ENCODE data around the gene ADRA1B. TPM values are rescaled to one million over a fixed set of nuclear protein-coding genes. Genes with fewer than 3 reads are reported as not detected.

The ADRA1B gene
- total and polyA plus RNA-seq, 10 of the 15 experiments (the other 5 are each of a cell fraction or from before 2014, with no cell fraction given) = 0.04 TPM; not detected in 9

DNA sequence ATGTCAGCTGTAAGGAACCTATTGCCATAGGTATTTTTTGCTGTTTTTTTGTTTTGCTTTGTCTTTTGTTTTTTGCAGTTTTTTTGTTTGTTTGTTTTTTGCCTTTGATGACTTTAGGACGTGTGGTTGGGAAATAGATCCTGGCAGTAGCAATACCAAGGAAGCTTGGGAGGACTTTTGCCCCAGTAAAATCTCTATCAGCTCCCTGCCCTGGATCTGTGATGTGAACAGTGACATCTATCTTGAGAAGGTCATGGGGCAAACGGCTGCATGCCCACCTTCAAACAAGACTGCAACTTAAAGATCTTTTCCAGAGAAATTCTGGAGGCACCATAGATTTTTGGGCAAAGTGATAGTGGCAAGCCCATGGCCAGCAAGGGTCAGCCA lies 5.4 kb upstream of the ADRA1B start:
- H4K20me1 ChIP-seq (ENCODE audit: control insufficient read depth, insufficient read depth) = no peaks in the 10 kb centered on the region
- no peaks in the 10 kb centered on the region for H3K9me3 ChIP-seq (replicated peaks; ENCODE audit: control insufficient read depth, insufficient read depth, low read length)
- no peak overlapping the region for H3K27ac ChIP-seq (ENCODE audit: control insufficient read depth, insufficient read depth)
- no peak overlapping the region for H3K4me3 ChIP-seq
- BruUV-seq (replicated peaks) = no TSS peak
- no peaks in the 10 kb centered on the region for H3K4me1 ChIP-seq (ENCODE audit: control insufficient read depth, insufficient read depth, low read length)
- ChIA-PET CTCF (no interaction called here), RAD21 (ENCODE audit: unreplicated experiment) (no interaction called here), POLR2A (no interaction called here), SMC1A (ENCODE audit: uncharacterized antibody, unreplicated experiment) (interaction anchor here (1.1 kb wide), 1 partner anchor 389 kb away, joined by 3 read pairs; no protein-coding TSS in a partner anchor)
- ATAC-seq (no peak), DNase-seq (ENCODE audit: low read depth, low spot score) (no peak), FAIRE-seq (no peak)
- TF ChIP-seq POLR2AphosphoS2 (IDR thresholded peaks at IDR 0.05; ENCODE audit: low read depth, low read length) (no peak), STAT3 (IDR thresholded peaks at IDR 0.05; ENCODE audit: low read depth, low read length) (no peak), SRF (IDR thresholded peaks at IDR 0.05; ENCODE audit: low read depth in 2 of 2, low read length in 2 of 2) (no peak)
- H3K9ac ChIP-seq (ENCODE audit: control insufficient read depth, insufficient read depth, low read length) = no peak overlapping the region
- intact Hi-C loops (cut with micrococcal nuclease; ENCODE audit: unreplicated experiment) = loop anchor here (10.0 kb wide), 1 partner anchor 576 kb away; the partner anchor contains the start of gene IL12B
- H3K4me2 ChIP-seq (ENCODE audit: control insufficient read depth, insufficient read depth) = no peak overlapping the region
- H2AFZ ChIP-seq (ENCODE audit: control insufficient read depth, low read depth, low read length) = no peak overlapping the region
- in situ Hi-C loops (cut with MboI) = loop anchor here (10.0 kb wide), 1 partner anchor 466 kb away; no protein-coding TSS in a partner anchor
- WGBS (ENCODE audit: insufficient coverage, insufficient replicate concordance, low lambda C conversion rate, missing lambda C conversion rate) = 0% methylated on average over 2 of the region's 2 CpGs
- H3K27me3 ChIP-seq (replicated peaks in 1 of 2; ENCODE audit: control insufficient read depth in 2 of 2, insufficient read depth in 2 of 2, low read length in 1 of 2) = peaks cover 1 to 8% of the 10 kb centered on the region in 2 experiments
- no peaks in the 10 kb centered on the region for H3K36me3 ChIP-seq (ENCODE audit: control insufficient read depth in 2 of 2, insufficient read depth in 2 of 2, low read length in 1 of 2)
- H3K79me2 ChIP-seq (ENCODE audit: control insufficient read depth, insufficient read depth, low read length) = no peaks in the 10 kb centered on the region

GRCh38 chr5:159911349-159911748 lies 4.9 kb upstream of the ADRA1B start:
- POLR2A ChIA-PET = no interaction called here
- WGBS (ENCODE audit: insufficient coverage, insufficient replicate concordance, low lambda C conversion rate, missing lambda C conversion rate) = 74% methylated on average over 4 of the region's 4 CpGs
- no peak overlapping the region for H3K27ac ChIP-seq (ENCODE audit: control insufficient read depth, insufficient read depth)
- TF ChIP-seq PKNOX1 (IDR thresholded peaks at IDR 0.05) = no peak
- no peak for TF ChIP-seq FOXM1 (IDR thresholded peaks at IDR 0.05; ENCODE audit: low read depth, low read length)
- no peak for TF ChIP-seq JUND (IDR thresholded peaks at IDR 0.05; ENCODE audit: low read depth, low read length)
- no peak for TF ChIP-seq GATAD2B (conservative IDR thresholded peaks at IDR 0.05; ENCODE audit: low read depth)
- TF ChIP-seq KDM1A (IDR thresholded peaks at IDR 0.05; ENCODE audit: borderline replicate concordance) = no peak
- TF ChIP-seq EP300 (IDR thresholded peaks at IDR 0.05; ENCODE audit: borderline replicate concordance in 1 of 2, control insufficient read depth in 1 of 2, low read depth in 2 of 2, low read length in 2 of 2) = no peak
- TF ChIP-seq ZNF622 (IDR thresholded peaks at IDR 0.05) = no peak
- no peak for TF ChIP-seq SMAD5 (IDR thresholded peaks at IDR 0.05; ENCODE audit: low read depth)
- TF ChIP-seq, protein P1, sequence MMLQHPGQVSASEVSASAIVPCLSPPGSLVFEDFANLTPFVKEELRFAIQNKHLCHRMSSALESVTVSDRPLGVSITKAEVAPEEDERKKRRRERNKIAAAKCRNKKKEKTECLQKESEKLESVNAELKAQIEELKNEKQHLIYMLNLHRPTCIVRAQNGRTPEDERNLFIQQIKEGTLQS (IDR thresholded peaks at IDR 0.05; ENCODE audit: borderline replicate concordance, extremely low read depth, low read depth, low read length) = no peak
- no peak for TF ChIP-seq CEBPB (IDR thresholded peaks at IDR 0.05; ENCODE audit: borderline replicate concordance in 1 of 2, low read depth in 2 of 2, low read length in 2 of 2)
- TF ChIP-seq BRCA1 (IDR thresholded peaks at IDR 0.05; ENCODE audit: low read depth, low read length) = no peak
- no peak for TF ChIP-seq ZZZ3 (IDR thresholded peaks at IDR 0.05; ENCODE audit: control insufficient read depth, insufficient read length, low read depth)
- no peak for TF ChIP-seq SUPT20H (IDR thresholded peaks at IDR 0.05; ENCODE audit: borderline replicate concordance, control insufficient read depth, low read depth, low read length)
- no peak for TF ChIP-seq BHLHE40 (IDR thresholded peaks at IDR 0.05; ENCODE audit: borderline replicate concordance in 1 of 2, low read depth in 2 of 2, low read length in 1 of 2)

More at GRCh38 chr5:159911349-159911748, 4.9 kb upstream of the ADRA1B start:
- no peak overlapping the region for H2AFZ ChIP-seq (ENCODE audit: control insufficient read depth, low read depth, low read length)
- H3K36me3 ChIP-seq (ENCODE audit: control insufficient read depth in 2 of 2, insufficient read depth in 2 of 2, low read length in 1 of 2) = no peaks in the 10 kb centered on the region
- ChIA-PET CTCF (no interaction called here), RAD21 (ENCODE audit: unreplicated experiment) (no interaction called here), SMC1A (ENCODE audit: uncharacterized antibody, unreplicated experiment) (no interaction called here)
- ATAC-seq (0 out of 3 replicates have a peak, but pooled peaks have one; percentile 15), FAIRE-seq (no peak), DNase-seq (ENCODE audit: low read depth, low spot score) (no peak)
- H3K9ac ChIP-seq (ENCODE audit: control insufficient read depth, insufficient read depth, low read length) = no peak overlapping the region
- H3K4me3 ChIP-seq = no peak overlapping the region
- no peaks in the 10 kb centered on the region for H4K20me1 ChIP-seq (ENCODE audit: control insufficient read depth, insufficient read depth)
- H3K9me3 ChIP-seq (replicated peaks; ENCODE audit: control insufficient read depth, insufficient read depth, low read length) = no peaks in the 10 kb centered on the region
- H3K79me2 ChIP-seq (ENCODE audit: control insufficient read depth, insufficient read depth, low read length) = no peaks in the 10 kb centered on the region
- no peaks in the 10 kb centered on the region for H3K4me1 ChIP-seq (ENCODE audit: control insufficient read depth, insufficient read depth, low read length)
- BruUV-seq (replicated peaks) = no TSS peak
- no peak overlapping the region for H3K4me2 ChIP-seq (ENCODE audit: control insufficient read depth, insufficient read depth)
- H3K27me3 ChIP-seq (replicated peaks in 1 of 2; ENCODE audit: control insufficient read depth in 2 of 2, insufficient read depth in 2 of 2, low read length in 1 of 2) = peaks cover 2 to 10% of the 10 kb centered on the region in 2 experiments
- intact Hi-C loops (cut with micrococcal nuclease; ENCODE audit: unreplicated experiment) (loop anchor here (10.0 kb wide), 1 partner anchor 577 kb away; the partner anchor contains the start of gene IL12B), in situ Hi-C loops (cut with MboI) (loop anchor here (10.0 kb wide), 1 partner anchor 467 kb away; no protein-coding TSS in a partner anchor)
